HG02798 (cell line): Measurements from ENCODE around the gene KIAA1671.

ENCODE experiments used
- ATAC-seq: cut with Tn5 transposase; IDR thresholded peaks from one replicate; pipeline ENCODE4 v1.9.1; 2021; ENCODE audit warnings: mild to moderate bottlenecking; ENCODE audit not compliant: unreplicated experiment, poor library complexity

The KIAA1671 gene

DNA sequence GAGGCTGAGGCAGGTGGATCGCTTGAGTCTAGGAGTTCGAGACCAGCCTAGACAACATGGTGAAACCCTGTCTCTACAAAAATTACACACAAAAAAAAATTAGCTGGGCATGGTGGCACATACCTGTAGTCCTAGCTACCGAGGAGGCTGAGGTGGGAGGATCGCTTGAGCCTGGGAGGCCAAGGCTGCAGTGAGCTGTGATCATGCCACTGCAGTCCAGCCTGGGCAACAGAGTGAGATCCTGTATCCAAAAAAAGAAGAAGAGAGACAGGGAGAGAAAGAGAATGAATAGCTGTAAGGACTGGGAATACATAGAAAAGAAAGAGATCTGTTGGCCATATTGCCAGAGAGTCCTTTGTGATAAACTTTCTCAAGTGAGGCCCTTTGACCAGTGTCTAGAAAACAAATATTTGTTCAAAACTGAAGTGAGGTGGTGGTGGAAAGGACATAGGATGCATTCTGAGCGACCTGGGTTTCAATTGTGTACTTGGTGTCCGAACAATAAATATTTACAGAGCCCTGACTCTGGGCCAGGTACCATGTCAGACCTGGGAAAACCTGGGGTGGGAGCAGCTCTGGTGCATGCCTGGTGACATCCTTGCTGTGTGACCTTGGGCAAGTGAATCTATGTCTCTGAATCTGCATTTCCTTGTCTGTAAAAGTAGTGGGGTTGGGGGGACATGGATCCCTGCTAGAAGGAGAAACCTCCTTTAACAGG is 157.5 kb downstream of the KIAA1671 start:
- ATAC-seq = no peak

DNA sequence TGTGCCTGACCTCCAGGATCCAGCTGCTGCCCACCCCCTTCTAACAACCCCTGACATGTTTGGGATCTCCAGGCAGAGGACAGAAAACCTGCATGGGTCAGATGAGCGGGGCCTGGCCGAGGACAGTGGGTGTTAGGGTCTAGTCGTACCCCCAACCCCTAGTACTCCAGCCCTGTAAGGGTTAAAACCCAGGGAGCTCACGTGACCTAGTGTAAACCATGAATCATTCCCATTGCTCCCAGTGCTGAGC is 158.0 kb downstream of the KIAA1671 start:
- ATAC-seq = no peak

DNA sequence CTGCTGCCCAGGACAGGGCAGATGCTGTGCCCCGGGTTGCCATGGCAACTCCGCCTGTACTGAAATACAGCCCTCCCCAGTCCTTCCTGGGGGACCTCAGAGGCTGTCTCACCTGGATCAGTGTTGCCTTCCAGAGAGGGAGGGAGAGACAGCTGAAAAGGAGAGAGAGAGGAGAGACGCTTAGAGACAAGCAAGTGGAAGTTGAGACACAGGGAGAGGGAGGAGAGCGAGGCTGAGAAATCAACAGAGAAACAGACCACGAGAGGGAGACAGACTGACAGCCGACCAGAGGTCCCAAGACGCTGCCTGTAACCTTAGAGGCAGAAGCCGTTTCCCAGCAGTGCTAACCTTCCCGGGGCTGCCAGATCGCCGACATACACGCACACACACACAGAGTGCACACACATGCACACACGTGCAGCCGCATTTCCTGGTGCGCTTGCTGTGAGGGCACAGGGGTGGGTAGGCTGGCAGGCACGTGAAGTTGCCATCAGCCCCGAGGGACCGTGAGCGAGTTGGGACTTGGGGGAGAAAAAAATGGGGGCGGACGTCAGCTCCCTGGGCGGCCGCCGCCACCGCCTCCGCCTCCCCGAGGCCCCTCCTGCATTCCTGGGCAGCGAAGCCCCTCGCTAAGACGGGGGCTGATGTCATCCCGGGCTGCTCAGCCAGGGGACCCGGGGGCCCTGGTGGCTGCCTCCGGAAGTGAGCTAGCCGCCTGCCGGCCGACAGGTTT is 158.5 kb downstream of the KIAA1671 start:
- ATAC-seq = no peak

DNA sequence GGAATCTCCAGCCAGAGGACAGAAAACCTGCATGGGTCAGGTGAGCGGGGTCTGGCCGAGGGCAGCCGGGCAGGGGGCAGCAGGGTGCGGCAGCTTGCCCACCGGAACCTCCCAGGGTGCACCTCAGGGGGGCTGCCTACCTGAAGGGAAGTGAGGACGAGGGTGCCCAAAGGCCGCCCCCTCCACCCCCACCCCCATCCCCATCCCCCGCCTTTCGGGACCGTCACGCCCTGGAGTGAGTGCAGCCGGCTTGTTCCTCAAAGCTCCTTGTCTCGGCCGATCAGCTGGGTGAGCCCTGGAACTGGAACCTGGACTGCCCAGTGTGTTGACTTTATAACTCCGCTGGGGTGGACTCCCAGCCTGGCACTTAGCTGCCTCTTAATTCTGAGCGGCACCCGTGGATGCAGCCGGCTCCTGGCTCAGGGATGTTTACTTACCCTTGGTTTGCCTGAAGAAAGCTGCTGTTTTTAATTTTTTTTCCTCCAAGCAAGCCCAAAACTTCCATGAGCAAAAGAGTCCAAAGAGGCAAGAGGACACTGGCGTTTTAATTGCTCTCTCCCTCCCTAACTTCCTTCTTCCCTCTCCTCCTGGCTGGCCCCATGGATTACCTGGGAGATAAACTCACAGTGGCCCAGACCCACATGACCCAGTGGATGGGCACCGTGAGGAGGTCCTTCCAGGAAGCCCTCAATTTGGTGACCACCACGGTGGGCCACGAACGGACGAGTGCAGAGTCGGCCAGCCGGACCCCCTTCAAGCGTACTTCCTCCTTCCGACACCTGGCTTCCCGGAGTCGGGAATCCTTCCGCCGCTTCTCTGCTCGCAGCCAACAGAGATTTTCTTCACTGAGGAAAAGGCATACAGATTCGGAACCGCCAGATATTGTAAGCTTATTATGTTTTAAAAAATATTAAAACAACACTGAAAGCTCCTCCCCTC is 159.3 kb downstream of the KIAA1671 start:
- no peak for ATAC-seq

DNA sequence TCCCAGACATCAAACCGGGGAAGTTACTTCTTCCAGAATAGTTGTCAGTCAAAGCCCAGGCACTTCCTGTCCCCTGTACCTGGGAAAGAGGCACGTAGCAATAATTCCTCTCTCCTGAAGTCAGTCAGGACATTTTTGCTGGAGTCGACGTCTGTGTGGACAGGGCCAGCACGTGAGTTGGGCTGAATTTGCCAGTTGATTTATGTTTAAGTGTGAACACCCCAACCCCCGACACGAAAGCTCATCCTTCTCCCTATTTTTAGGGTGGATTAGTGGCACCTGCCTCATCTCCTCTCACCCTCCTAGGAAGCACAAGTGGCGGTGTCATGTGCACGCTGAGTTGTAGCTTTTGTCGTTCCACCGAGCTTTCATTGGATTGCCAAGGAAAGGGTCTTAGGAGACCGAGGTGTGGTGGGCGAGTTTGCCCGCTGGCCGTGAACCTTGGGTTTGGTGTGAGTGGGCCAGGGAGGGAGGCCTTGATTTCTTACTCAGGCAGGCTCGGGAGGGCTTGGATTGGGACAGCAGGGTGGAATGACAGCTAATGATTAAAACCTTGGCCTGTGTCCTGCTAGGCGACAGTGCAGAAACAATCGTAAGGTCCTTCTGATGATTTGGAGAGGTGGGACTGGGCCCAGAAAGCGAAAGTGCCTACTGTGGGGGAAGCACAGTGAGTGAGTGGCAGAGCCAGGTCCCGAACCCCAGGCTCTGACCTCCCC is 160.2 kb downstream of the KIAA1671 start:
- ATAC-seq = no peak

DNA sequence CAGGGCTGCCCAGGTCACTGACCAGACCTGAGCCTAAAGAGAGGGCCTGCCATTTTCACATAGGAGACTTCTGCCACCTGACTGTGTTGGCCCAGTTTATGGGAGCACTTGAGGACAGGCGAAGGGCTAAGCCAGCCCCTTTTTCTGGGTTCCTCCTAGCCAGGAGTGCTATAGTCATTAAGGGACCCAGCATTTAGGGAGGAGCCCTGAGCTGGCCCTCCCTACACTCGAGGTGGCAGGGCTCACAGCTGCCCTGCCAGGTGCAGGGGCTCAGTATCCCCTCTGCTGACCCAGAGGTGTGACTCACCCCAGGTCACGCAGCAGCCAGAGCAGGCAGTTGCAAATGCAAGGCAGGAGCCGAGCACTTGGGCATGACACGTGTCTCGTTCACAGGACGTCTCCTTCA is 160.8 kb downstream of the KIAA1671 start:
- ATAC-seq = no peak

DNA sequence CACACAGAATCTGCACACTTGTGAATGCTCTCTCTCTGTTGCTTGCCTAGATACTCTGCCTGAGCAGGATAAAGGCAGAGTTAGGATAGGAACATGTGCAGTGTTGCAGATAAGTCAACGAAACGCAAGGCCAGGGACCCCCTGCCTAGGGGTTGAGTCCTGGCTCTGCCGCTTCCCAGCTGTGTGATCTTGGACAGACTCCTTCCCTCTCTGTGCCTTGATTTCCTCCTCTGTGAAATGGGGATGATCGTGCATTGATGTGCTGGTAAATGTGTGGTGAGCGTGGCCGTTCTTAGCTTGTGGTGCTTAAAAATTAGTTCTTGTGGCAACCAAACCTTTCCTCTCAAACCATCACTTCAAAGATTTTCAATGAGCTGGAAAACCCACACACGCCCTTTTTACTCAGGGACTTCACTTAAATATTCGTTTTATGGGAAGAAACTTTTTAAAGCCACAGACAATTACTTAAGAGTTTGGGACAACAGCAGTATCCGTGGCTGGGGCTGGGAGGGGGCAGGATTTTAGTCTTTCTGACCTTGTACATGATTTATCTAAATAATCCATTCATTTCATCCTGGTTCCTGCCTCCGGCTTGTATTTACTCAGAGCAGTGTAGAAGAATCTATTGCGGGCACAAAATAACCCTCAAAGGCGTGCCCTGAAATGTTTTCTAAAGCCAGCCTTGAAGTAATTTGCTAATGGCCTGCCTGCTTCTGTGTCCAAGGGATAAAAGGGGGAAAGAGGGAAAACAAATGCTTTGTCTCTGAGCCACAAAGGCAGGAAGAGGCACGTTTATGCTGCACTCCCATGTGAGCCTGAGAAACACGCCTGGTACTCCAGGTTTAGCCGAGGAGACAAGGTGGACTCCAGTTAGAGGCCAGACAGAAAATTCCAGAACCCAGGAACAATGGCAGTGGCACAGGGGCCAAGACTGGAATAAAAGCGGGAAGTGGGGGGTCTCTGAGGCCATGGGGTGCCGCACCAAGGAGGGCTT is 162.2 kb downstream of the KIAA1671 start:
- no peak for ATAC-seq

DNA sequence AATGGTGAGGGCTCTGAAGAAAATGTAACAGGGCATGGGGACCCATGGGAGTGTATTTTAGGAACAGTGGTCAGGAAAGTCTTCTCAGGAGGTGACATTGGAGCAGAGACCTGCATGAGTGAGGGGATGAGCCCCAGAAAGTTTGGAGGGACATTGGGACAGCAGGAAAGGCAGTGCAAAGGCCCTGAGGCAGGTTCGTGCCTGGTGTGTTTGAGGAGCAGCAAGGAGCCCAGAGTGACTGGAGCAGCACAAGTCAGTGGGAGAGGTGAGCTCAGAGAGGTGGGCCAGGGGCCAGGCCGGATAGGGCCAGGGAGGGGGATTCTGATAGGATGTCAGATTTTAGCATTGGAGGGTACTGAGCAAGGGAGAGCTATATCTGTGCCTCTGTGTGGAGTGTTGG is 167.1 kb downstream of the KIAA1671 start:
- no peak for ATAC-seq

DNA sequence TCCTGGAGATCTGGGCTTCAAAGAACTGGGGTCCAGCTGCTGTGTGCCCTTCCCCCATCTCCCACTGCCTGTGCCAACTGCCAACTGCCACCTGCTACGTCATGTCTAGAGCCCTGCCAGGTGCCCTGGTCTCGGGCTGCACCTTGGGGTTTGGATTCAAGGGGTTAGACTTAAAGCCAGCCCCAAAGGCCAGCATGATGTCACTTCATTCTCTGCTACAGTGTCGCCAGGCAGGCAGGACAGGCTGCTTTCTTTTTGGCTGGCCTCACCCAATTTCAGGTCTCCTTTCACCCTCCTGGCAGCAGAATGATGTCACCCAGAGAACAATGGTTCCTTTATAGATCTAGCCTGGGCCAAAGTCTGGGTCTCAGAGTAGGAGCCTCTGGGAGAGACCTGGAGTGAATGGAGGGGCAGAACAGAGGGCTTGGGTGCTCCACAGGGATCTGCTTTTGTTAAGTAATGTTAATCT is 167.6 kb downstream of the KIAA1671 start:
- ATAC-seq = no peak

DNA sequence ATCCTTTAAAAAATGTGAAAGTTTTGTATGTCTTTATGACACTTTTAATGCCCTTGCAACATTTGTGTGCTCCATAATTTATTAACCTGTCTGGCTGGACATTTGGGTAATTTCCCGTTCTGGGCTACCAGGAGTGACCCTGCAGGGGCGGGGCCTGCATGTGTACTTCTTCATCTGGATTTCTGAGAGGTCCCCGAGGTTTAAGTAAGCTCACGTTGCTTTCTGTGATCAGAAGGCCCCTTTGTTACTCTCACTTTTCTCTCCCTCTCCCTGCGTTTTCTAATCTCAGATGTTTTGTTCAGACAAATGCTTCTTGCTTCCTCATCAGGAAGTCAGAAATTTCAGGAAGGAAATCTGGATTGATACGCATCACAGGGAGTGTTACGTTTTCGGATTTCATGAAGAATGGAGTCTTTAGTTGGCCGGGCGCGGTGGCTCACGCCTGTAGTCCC is 168.3 kb downstream of the KIAA1671 start:
- no peak for ATAC-seq

DNA sequence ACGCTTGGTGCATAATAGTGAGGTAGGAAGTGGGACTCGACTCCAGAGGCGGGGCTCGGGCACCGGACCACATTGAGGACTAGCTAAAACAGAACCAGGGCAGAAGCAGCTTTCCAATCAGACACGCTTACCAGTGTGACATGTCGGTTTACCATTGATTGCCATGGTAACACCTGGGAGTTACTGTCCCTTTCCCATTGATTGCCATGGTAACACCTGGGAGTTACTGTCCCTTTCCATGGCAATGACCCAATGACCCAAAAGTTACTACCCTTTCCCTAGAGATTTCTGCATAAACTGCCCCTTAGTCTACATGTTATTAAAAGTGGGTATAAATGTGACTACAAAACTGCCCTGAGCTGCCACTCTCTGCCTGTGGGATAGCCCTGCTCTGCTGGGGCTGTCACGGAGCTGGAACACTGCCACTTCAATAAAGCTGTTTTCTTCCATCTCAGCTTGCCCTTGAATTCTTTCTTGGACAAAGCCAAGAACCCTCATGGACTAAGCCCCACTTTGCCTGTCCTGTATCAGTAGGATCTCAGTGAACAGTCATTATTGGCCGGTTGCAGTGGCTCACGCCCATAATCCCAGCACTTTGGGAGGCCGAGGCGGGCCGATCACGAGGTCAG is 169.7 kb downstream of the KIAA1671 start:
- ATAC-seq = no peak

DNA sequence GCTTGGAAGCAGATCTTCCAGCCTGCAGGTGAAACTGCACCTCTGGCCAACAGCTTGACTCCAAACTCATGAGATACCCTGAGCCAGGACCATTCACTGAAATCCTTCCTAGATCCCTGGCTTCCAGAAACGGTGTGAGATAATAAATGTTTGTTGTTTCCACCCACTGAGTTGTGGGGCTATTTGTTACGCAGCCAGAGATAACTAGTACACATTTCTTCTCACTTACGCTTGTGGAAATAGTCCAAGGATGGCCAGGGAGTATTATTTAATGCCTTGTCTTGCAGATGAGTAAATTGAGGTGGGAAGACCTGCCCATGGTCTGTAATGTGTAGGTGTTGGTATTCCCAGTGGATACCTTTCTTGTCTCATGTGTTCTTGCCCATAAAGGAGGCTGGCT is 171.2 kb downstream of the KIAA1671 start:
- no peak for ATAC-seq

DNA sequence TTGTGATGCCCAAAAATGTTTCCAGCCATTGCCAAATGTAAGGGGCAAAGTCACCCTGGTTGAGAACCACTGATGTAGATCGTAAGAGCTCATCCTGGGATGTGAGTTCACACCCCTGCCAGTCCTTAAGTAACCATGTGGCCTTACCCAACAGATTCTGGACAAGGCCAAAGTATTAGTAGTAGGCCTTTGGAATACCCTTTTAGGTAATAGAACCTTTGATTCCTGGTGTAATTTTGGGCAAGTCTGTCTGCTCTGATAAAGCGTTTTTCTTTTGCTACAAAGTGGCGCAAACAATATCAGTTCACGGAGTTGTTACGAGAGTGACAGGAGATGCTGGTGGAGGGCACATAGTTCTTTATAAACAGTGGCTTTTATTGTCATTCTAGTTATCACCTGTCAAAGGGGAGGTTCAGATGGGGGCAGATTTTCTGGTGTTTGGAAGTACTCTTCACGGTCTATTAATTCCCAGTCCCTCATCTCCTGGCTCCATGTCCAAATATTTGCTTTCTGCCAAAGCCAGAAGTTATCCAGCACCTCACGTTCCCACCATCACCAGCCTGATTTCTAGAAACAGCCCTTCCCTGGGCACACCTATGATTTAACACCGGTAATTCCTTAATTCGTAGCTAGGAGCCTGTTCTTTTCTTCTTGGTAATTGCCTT is 173.3 kb downstream of the KIAA1671 start:
- no peak for ATAC-seq

DNA sequence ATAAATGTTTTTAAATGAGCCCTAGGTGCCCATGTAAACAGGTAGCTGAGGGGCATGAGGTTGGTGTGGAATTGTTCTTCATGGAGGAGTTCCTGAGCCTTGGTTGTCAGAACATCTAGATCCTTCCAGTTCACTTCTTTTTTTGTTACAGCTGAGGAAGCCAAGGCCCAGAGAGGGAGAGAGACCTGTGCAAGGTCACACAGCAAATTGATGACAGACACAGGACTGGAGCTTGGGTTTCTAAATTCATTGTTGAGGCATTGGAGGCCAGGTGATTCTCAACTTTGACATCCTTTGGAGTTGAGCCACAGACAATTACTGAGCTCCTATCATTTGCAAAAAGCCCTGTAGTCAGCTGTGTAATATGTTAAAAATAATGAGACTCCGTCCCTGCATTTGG is 174.0 kb downstream of the KIAA1671 start:
- no peak for ATAC-seq

DNA sequence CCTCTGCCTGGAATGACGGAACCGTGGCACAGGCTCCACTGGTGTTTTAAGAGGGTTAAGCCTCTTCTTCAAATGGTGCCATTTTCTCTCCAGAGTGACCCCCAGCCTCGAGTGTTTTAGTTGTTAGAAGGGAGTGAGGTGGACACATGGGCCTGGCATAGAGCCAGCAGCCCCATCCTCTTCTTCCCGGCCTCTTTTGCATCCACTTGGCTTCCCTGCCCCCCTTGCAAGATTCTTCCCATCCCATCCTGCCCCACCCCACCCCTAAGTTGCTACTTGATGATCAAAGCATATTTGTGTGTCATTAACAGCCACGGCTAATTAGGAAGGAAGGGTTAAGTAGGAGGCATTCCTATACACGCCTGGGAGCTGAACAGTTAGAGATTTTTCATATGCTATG is 174.8 kb downstream of the KIAA1671 start:
- ATAC-seq = no peak

DNA sequence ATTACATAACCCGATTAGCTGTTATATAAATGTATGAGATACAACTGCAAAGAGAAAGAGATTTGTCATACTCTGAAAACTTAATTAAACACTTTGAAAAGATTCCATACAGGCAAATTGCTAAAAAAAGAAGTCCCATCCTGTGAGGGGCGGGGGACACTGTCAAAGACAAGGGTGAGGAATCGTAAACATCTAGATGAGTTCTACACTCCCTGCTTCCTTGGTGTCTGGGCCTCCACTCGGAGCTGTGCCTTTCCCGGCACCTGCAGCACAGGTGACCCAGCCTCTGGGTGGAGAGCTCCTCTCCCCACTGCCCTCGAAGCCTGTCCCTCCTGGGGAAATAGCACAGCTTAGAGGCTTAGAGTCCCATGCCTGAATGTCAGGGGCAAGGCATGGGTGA is 177.9 kb downstream of the KIAA1671 start:
- ATAC-seq = no peak

DNA sequence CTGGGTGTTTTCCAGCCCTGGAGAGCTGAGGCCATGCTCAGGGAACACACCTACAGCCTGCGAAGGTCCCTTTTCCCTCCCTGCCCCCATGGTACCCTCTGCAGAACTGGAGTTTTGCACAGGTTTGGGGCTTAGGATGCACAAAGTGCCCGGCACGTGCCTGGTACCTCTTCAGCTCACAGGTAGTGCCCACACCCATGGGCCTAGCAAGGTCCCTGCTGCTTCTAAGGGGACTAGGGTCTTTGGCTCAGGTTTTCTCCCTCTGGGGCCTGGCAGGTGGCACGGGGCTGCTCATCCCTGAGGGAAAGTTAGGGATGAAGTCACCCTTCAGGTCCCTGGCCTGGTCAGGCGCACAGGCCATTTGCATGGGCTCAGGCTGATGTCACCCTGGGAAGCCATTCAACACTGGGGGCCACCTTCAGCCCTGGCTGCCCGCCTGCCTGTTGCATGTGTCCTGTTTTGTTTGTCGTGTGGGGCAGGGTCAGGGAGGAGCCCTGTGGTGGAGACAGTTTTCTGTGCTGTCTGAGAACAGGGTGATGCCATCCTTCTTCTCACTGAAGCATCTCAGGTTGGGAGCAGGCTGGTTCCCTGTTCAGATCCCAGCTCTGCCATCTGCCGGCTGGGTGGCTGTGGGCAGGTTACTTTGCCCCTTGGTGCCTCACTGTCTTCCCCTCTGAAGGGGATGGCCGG is 178.8 kb downstream of the KIAA1671 start:
- no peak for ATAC-seq

DNA sequence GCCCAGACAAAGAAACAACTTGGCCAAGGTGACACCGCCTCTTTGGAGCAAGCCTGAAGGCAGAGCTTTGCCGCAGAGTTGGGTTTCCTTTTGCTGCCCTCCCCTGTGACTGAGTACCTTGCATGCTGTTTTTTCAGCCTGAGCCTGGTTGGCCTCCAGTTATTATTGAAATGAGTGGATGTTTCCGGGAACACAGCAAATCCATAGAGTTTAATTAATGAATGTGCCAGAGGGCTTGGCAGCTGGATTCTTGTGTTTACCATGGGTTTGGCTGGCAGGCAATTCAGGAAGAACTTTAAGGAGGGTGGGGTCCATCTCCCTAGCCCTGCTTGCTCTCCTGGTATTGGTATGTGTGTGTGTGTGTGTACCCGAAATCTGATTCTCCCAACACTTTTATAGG is 181.5 kb downstream of the KIAA1671 start:
- ATAC-seq = no peak
